Parathyroid adenoma (tissue), 2 donors: ENCODE results near the gene CWC27.

Source experiments
- H2AFZ ChIP-seq: fragments of 300-600 bp; sonication (generic); one replicate; pipeline ENCODE4 v1.7.0; 2017; ENCODE audit warnings: antibody characterized with exemption, mild to moderate bottlenecking
- H3K27ac ChIP-seq: fragments of 300-600 bp; sonication (generic); one replicate; pipeline ENCODE4 v1.7.0; 2017
- H3K27me3 ChIP-seq: fragments of 300-600 bp; sonication (generic); one replicate; pipeline ENCODE4 v1.7.0; 2017; ENCODE audit warnings: low read length; ENCODE audit not compliant: control insufficient read depth, insufficient read depth
- H3K36me3 ChIP-seq: fragments of 300-600 bp; sonication (generic); one replicate; pipeline ENCODE4 v1.7.0; 2017; ENCODE audit warnings: low read length; ENCODE audit not compliant: control insufficient read depth, insufficient read depth
- H3K4me1 ChIP-seq: fragments of 300-600 bp; sonication (generic); one replicate; pipeline ENCODE4 v1.7.0; 2017; ENCODE audit warnings: control low read depth
- H3K4me2 ChIP-seq: fragments of 300-600 bp; sonication (generic); one replicate; pipeline ENCODE4 v1.7.0; 2017; ENCODE audit warnings: low read length
- H3K4me3 ChIP-seq: fragments of 300-600 bp; sonication (generic); one replicate; pipeline ENCODE4 v1.7.0; 2017; ENCODE audit warnings: low read depth, low read length
- H3K79me2 ChIP-seq: fragments of 300-600 bp; sonication (generic); one replicate; pipeline ENCODE4 v1.7.0; 2017; ENCODE audit warnings: control low read depth
- H3K9ac ChIP-seq: fragments of 300-600 bp; sonication (generic); one replicate; pipeline ENCODE4 v1.7.0; 2017; ENCODE audit warnings: mild to moderate bottlenecking
- H3K9me3 ChIP-seq: fragments of 300-600 bp; sonication (generic); one replicate; pipeline ENCODE4 v1.7.0; 2017; ENCODE audit warnings: low read length; ENCODE audit not compliant: control insufficient read depth
- TF ChIP-seq, protein P1 (sequence below): fragments of 300-600 bp; sonication (generic); IDR thresholded peaks from one replicate; pipeline ENCODE4 v1.7.0; 2017; ENCODE audit warnings: antibody characterized with exemption, mild to moderate bottlenecking
- donor health status: primary hyperparathyroidism.

CWC27 gene

DNA sequence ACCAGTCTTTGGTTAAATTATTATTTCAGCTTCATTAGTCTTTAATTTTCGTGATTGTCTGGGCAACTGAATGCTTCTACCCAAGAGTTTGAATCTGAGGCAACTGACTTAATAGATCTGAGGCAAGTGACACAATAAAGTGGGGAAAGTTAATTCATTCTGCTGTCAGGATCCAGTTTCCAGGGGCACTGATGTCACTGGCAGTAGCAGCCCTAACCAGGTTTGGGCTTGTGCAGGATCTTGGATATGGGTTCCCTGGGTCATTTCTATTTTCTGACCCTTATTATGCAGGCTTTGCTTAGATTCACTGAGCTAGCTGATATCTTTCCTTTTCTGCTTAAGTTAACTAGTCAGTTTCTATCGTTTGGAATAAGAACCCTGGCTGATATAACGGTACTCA lies 9.8 kb upstream of the CWC27 start:
- Histone ChIP-seq H3K27ac (no peak overlapping the region), H3K9me3 (no peaks in the 10 kb centered on the region), H3K36me3 (no peaks in the 10 kb centered on the region), H3K4me1 (peaks cover 4% of the 10 kb centered on the region), H3K79me2 (peaks cover 12% of the 10 kb centered on the region), H3K27me3 (no peaks in the 10 kb centered on the region), H3K4me3 (no peak overlapping the region), H3K9ac (no peak overlapping the region), H3K4me2 (no peak overlapping the region), H2AFZ (no peak overlapping the region)
- TF ChIP-seq, protein P1, sequence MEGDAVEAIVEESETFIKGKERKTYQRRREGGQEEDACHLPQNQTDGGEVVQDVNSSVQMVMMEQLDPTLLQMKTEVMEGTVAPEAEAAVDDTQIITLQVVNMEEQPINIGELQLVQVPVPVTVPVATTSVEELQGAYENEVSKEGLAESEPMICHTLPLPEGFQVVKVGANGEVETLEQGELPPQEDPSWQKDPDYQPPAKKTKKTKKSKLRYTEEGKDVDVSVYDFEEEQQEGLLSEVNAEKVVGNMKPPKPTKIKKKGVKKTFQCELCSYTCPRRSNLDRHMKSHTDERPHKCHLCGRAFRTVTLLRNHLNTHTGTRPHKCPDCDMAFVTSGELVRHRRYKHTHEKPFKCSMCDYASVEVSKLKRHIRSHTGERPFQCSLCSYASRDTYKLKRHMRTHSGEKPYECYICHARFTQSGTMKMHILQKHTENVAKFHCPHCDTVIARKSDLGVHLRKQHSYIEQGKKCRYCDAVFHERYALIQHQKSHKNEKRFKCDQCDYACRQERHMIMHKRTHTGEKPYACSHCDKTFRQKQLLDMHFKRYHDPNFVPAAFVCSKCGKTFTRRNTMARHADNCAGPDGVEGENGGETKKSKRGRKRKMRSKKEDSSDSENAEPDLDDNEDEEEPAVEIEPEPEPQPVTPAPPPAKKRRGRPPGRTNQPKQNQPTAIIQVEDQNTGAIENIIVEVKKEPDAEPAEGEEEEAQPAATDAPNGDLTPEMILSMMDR, result no peak

DNA sequence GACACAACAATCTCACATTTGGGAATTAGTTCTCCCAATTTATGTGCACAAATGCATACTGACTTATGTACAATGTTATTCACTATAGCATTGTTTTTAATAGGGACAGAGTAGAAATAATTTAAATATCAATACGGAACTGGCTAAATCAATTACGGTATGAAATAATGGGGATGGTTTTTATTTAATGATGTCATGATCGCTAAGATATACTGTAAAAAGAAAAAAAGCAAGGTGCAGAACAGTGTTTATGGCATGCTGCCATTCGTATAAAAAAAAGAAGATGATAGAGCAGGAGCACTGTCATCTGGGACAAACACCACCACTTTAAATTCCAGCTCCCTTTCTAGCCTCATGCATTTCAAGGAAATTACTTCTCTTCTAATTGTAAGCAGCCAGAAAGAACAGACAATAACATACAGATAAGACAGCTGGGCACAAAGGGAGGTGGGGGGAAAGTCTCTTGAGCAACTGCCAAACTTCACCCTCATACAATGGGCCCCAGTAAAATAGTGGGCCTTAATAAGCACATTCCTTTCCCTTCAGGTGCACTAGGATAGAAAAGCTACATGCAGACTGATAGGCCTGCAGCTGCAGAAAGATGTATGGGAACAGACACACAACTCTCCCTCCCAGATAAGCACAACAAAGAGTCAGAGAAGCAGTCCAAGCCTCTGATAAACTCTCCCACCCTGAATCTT lies 8.6 kb upstream of the CWC27 start:
- H3K9me3 ChIP-seq, result no peaks in the 10 kb centered on the region
- peaks cover 17% of the 10 kb centered on the region for H3K79me2 ChIP-seq
- H3K4me2 ChIP-seq, result no peak overlapping the region
- H3K27ac ChIP-seq, result no peak overlapping the region
- peaks cover 4% of the 10 kb centered on the region for H3K4me1 ChIP-seq
- no peak overlapping the region for H3K9ac ChIP-seq
- no peaks in the 10 kb centered on the region for H3K27me3 ChIP-seq
- H2AFZ ChIP-seq, result no peak overlapping the region
- no peak overlapping the region for H3K4me3 ChIP-seq
- H3K36me3 ChIP-seq, result no peaks in the 10 kb centered on the region
- TF ChIP-seq, protein P1, result no peak

DNA sequence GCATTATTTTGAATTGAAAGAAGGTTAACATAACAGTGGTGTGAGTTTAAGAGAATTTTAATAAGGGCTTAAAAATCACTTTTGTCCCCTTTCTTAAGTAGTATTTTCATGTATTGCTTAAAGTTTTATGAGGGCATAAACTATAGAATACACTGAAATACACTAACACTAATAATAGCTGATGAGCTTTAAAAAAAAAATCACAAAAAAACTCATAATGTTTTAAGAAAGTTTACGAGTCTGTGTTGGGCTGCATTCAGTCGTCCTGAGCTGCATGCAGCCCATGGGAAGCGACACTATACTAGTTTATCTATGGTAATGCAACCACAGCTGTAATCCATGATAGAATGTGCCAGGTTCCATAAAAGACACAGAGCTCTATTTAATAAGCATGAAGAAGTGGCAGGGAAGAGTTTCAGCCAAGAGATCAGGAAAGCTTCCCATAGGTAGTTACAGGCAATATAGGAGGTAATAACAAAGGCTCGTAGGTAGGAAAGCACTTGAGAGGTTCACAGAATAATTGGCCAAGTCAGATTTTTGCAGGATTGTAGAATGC lies 4.7 kb upstream of the CWC27 start:
- no peak overlapping the region for H3K4me2 ChIP-seq
- no peak overlapping the region for H3K27ac ChIP-seq
- peaks cover 12% of the 10 kb centered on the region for H3K4me1 ChIP-seq
- no peaks in the 10 kb centered on the region for H3K9me3 ChIP-seq
- no peak overlapping the region for H2AFZ ChIP-seq
- no peaks in the 10 kb centered on the region for H3K27me3 ChIP-seq
- no peaks in the 10 kb centered on the region for H3K36me3 ChIP-seq
- TF ChIP-seq, protein P1, result no peak
- H3K9ac ChIP-seq, result no peak overlapping the region
- no peak overlapping the region for H3K4me3 ChIP-seq
- peaks cover 36% of the 10 kb centered on the region for H3K79me2 ChIP-seq

DNA sequence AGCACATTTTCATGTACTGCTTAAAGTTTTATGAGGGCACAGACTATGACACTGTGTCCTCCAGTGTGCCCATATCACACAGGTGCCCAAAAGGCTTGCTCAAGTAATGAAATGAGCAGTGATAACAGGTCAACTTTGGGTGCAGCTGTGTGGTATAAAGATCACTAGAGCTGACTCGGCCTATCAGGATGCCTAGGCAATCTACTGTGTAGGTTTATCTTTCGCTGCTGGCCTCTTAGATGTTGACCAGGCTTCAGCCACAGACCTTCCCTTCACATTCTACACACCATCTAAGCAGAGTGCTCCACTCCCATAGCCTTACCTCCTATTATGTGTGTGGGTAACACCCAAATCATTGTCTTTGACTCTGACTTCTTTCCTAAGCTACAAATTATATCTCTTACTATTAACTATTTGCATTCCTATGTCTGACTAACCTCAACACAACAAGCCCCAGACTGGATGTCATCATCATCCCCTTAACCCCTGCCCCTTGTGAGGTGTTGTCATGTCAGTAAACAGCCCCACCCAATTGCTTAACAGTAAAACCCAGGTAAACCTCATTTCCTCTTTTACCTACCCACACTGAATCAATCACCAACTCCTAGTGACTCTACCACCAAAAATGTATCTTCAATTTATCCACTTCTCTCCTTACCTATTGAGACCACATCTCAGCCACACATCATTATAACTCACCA lies 2.8 kb upstream of the CWC27 start:
- Histone ChIP-seq H2AFZ (no peak overlapping the region), H3K9ac (no peak overlapping the region), H3K4me3 (no peak overlapping the region), H3K27me3 (no peaks in the 10 kb centered on the region), H3K4me2 (no peak overlapping the region), H3K27ac (no peak overlapping the region), H3K9me3 (no peaks in the 10 kb centered on the region), H3K36me3 (no peaks in the 10 kb centered on the region), H3K4me1 (peaks cover 14% of the 10 kb centered on the region), H3K79me2 (peaks cover 55% of the 10 kb centered on the region)
- TF ChIP-seq, protein P1, result no peak
